DMS 273 (cell line): ENCODE data around the gene CNNM4.
"Not testable (repeated sequence)": the region's sequence is repeated elsewhere in the genome, so short reads cannot be mapped to it uniquely, and the experiment has no call there.

Experiments used
- DNase-seq: peaks from one replicate; lab custom pipeline; 2025; ENCODE audit not compliant: unreplicated experiment; lab: John Stamatoyannopoulos, UW

The CNNM4 gene

DNA sequence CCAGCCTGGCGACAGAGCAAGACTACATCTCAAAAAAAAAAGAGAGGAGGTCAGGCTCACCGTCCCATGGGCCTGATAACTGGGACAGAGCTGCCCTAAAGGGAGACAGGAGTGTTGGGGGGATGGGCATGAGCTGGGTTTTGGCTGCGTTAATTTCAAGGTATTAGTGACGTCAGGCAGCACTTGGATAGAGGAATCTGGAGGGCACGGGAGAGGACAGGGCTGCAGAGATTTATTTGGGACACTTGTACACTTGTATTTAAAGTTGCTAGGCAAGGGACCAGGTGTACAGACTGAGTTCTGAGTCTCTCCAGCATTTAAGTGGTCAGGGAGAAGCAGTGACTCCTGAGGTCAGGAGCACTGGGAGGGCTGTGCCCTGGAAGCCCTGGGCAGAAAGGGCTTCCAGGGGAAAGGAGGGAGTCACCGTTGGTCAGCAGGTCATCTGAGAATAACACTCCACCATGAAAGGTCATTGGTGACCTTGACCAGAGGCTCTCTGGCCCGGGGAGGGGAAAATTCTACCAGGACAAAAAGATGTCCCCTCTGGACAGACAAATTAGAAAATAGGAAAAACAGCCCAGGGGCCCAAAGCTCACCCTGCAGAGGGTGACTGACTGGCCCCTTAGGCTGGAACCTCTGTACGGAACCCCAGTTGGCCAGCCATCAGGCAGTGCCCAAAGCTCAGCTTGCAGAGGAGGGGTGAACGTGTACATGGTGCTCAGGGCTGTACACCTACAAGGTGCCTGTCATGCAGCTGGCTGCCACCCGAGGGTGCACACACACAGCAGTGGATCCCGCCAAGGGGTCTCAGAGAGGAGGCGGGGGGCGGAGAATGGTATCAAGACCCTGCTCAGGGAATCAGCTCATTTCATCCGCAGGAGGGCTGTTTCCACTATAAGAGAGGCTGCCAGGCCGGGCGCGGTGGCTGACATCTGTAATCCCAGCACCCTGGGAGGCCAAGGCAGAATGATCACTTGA lies 32.4 kb downstream of the CNNM4 start:
- DNase-seq = no peak

DNA sequence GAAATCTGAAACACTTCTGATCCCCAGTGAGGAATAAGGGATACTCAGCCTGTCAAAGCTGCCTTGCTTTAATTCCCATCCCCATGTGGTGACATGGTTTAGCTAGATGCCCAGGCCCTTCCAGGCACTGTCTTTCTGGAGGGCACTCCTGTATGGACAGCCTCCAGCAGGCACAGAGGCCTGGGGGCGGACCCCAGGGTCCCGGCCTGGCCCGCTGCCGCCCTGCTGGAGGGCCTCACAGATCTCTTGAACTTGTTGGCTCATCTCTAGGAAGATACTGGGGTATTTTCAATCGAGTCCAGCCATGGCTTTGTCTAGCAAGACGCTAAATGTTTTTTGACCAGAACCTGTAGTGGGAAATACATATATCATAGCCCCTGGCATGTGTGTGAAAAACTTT lies 34.4 kb downstream of the CNNM4 start:
- no peak for DNase-seq

DNA sequence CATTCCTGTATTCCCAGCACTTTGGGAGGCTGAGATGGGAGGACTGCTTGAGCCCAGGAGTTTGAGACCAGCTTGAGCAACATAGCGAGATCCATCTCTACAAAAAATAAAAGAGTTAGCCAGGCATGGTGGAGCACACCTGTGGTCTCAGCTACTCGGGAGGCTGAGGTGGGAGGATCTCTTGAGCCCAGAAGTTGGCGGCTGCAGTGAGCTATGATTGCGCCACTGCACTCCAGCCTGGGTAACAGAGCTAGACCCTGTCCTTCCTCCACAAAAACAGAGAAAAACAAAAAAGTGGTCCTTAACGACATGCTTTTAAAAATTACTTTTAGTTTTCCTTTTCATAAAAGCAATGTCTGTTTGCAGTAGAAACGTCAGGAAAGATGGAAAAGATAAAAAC lies 35.8 kb downstream of the CNNM4 start:
- not testable (repeated sequence) for DNase-seq

DNA sequence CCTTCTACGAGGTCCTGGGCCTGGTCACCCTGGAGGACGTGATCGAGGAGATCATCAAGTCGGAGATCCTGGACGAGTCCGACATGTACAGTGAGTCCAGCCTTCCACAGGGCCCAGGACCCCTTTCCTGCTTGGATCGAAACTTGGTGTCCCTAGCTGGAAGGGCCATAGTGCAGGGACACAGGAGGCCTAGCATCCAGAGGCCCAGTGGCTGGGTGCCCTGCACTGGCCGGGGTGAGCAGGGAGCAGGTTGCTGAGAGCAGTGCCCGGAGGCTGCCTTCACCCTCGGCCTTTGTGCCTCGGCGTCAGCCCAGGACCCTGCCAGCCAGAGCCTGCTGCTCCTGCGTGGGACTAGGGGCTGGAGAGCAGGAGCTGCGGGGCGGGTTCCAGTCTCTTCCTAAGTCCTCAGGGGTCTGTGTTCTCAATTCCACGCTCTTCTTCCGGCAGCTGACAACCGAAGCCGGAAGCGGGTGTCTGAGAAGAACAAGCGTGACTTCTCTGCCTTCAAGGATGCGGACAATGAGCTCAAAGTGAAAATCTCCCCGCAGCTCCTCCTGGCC lies 36.4 kb downstream of the CNNM4 start:
- DNase-seq = no peak

DNA sequence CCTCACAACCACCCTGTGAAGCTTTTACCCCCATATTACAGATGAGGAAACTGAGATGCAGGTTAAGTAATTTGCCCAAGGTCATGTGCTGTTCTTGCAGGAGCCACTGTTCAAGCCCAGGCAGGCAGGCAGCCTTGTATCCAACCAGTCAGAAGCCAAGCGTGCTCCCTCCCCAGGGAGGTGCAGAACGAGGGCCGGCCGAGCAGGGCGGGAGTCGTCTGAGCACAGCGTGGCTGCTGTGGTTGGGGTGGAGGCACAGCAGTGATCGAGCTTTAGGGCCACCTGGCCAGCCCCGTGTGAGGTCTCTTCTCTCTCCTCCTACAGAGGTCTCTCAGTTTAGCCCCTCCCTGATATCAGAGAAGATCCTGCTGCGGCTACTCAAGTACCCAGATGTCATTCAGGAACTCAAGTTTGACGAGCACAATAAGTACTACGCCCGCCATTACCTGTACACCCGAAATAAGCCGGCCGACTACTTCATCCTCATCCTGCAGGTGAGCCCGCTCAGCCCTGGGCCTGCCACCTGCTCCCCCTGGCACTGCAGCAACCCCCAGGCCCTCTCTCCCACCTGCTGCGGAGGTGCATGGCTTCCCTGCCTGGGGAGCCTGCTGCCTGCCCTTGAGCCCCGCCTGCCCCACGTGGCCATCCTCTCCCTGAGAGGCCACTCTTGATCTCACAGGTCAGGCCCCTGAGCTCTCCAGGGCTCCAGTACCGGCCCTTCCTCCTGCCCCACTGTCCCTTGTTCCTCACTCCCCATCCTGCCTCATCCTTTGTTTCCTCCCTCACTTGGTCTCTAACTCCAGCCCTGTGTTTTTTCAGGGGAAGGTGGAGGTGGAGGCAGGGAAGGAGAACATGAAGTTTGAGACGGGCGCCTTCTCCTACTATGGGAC lies 38.3 kb downstream of the CNNM4 start:
- DNase-seq = no peak

DNA sequence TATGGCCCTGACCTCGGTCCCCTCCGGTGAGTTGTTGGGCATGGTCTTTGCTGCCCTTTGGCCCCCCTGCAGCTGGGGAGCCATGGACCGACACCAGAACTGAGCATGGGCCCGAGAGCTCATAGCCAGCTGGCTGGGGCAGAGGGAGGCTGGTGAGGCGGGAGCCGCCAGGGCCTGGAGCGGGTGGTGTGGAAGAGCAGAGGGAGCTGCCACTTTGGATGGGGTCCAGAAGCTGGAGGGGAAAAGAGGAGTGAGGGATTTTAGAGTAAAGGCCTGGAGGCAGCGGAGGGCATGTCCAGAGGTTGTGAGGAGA lies 38.9 kb downstream of the CNNM4 start:
- peak; percentile 49 for DNase-seq

DNA sequence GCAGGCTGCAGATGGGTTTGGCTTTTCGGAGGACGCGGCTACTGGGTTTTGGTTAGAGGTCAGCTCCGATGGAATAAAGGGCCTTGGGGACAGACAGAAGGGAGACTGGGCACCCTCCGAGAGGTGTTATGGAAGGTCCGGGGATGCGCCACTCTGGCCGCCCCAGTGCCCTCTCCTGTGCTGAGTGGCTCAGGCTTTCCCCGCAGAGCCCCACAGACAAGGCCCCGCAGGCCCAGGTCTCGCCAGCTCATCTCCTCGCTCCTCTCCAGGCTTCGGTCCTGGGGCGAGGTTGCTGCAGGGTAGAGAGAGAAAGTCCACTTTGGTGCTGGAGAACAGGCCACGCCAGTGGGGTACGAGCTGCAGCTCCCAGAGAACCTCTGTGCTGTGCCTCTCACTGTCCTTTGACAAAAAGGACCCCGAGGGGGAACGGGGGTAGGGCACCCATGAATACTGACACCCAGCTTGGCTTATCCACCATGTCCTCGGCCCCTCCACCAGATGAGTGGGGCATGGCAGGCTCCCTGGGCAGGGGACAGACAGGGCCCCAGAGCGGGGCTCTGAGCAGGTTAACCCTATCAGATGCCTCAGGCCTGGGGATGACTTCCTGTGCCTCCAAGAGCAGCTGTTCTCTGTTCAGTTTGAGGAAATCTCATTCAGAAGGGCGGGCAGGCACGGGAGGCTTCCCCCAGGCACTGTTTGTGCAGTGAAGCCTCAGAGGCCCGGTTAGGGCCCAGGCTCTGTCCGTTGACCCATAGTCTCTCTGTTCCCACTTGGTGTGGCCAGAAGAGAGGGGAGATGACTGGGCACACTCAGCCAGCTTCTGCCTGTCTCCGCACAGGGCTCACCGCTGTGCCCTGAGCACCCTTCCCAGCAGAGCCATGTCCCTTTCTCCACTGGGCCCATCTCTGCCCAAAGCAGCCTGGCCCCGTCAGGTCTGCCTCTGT lies 39.6 kb downstream of the CNNM4 start:
- DNase-seq = no peak

DNA sequence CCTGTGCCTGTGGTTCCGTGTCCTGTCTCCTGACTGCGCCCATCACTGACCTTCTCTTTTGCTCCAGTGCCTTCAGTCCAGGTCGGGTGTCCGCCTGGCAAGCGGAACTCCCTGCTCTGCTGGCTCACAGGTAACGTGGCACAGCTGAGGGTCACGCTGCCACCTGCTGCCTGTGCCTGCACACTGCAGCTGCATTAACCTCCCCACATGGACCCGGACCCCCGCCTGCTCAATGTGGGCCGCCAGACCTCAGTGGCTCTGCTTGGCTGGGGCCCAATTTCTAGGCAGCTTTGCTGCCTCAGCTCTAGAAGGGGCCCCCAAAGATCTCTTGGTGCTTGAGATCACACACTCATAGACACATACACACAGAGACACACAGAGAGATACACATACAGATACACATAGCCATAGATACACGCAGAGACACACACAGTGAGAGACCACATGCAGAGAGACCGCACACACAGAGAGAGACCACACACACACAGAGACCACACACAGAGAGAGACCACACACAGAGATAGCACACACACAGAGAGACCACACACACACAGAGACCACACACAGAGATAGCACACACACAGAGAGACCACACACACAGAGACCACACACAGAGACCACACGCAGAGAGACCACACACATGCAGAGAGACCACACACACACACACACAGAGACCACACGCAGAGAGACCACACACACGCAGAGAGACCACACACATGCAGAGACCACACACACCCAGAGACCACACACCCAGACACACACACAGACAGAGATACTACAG lies 40.5 kb downstream of the CNNM4 start:
- DNase-seq = peak; percentile 81

DNA sequence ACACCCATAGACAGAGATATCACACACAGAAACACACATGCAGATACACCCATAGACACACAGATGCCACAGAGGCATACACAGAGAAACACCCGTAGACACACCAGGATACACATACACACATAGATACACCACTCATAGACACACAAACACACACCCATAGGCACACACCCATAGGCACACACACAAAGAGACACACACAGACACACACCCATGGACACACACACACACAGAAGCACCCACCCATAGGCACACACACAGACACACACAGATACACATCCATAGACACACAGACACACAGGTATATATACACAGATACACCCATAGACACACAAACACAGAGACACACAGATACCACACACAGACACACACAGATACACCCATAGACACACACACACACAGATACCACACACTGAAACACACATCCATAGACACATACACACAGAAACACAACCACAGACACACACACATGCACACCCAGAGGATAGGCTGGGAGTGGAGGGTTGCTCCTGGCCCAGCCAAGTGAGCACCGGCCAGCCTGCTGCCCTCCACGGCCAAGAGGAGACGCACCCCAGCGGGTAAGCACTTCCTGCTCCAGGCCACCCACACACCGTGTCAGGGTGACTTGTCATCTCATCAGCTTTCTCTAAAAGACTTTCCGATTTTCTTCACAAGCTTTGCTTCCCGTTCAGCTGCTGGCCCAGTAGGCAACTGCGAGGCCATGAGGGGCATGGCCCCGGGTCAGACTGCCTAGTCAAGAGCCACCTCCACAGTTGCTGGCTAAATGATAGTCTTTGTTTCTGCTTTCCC lies 41.3 kb downstream of the CNNM4 start:
- no peak for DNase-seq

DNA sequence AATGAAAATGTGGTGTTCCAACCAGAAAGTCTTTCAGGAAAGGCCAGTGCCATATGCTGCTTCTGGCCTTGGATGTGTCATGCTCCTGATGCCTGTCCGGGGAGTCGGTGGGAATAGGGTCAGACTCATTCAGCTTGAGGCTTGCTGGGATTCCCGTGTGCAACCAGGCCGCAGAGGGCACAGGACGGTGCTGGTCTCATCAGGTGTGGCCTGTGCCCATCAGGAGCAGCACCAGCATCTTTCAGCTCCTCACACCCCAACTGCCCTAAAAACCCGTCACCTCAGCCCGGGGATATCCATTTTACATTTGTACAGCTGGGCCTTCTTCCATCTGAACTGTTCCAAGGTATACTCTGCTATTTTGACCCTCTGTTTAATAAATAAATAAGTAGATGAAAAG lies 42.0 kb downstream of the CNNM4 start:
- no peak for DNase-seq

DNA sequence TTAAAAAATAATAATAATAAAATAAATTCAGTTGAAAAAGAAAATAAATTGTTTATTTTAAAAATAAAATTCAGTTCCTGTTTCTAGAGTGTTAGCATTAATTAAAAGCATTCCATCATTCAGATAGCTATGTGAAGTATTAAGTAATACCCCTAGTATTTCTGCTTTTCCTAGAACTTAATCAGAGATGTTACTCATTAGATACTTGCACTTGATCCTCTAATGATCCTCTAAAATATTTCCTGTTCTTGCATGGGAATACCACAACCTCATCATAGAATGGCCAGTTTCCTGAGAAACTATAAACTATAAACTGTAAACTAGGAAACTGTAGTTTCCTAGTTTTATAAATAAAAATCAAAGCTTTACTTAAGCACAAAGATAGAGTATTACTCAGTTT lies 44.3 kb downstream of the CNNM4 start:
- no peak for DNase-seq

DNA sequence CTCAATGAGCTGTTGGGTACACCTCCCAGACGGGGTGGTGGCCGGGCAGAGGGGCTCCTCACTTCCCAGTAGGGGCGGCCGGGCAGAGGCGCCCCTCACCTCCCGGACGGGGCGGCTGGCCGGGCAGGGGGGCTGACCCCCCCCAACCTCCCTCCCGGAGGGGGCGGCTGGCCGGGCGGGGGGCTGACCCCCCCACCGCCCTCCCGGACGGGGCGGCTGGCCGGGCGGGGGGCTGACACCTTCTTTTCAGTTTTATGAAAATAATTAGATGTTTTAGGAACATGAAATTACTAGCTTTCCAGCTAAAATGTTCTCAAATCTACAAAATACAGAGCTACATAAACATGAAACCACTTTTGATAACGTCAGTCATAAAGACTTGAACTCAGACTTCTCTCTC lies 45.2 kb downstream of the CNNM4 start:
- not testable (repeated sequence) for DNase-seq

DNA sequence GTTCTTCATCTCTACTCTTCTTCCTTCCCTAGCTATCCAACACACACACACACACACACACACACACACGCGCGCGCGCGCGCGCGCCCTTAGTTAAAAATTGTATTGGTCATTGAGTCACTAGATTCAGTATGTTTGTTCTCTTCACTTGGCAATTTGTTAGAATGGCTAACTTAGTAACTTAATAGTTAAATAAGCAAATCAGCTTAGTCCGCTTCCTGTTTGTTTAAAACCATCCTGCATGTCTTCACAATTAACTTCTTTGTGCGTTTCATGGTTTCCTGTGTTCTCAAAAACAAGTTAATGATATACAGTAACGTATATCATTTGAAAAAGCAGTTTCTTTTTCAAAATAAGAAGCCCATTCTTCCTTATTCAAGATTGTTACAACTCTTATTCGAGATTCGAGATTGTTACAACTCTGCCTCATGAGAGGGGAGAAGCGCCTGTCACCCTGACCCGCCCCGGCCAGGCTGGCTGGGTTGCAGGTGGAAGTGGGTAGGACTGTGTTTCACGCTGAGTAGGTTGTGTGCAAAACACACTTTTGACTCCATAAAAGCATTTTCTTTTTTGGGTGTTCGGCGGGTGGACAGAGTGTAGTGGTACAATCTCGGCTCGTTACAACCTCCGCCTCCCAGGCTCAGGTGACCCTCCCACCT lies 45.9 kb downstream of the CNNM4 start:
- DNase-seq = no peak

DNA sequence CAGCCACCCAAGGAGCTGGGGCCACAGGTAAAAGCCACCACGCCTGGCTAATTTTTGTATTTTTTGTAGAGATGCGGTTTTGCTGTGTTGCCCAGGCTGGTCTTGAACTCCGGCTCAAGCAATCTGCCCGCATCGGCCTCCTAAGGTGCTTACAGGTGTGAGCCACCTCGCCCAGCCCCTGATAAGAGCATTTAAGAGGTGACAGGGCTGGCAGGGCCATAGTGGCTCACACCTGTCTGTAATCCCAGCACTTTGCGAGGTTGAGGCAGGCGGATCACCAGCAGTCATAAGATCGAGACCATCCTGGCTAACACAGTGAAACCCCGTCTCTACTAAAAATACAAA lies 46.4 kb downstream of the CNNM4 start:
- no peak for DNase-seq

DNA sequence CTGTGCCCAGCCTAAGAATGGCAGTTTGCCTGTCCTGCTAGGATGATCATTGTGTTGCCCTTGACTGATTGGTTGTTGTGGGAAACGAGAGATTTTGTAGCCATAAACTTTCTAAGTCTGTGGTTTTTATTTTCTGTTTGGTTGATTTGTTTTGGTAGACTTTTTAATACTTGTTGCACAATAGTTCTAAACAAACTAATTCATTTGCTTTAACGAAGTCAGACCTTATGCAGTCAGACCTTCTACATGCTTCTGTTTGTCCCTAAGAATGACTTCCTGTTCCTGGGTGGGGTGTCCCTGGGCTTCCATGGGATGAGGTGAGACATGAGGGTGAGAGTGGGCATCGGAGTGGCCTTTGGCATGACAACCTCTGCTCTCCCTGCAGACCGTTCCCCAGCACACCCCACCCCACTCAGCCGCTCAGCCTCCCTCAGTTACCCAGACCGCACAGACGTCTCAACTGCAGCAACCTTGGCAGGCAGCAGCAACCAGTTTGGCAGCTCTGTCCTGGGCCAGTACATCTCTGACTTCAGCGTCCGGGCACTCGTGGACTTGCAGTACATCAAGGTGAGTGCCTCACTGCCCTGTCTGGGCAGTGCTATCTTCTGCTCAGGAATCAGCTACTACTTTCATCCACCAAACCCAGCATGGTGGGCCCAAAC lies 47.6 kb downstream of the CNNM4 start:
- no peak for DNase-seq

DNA sequence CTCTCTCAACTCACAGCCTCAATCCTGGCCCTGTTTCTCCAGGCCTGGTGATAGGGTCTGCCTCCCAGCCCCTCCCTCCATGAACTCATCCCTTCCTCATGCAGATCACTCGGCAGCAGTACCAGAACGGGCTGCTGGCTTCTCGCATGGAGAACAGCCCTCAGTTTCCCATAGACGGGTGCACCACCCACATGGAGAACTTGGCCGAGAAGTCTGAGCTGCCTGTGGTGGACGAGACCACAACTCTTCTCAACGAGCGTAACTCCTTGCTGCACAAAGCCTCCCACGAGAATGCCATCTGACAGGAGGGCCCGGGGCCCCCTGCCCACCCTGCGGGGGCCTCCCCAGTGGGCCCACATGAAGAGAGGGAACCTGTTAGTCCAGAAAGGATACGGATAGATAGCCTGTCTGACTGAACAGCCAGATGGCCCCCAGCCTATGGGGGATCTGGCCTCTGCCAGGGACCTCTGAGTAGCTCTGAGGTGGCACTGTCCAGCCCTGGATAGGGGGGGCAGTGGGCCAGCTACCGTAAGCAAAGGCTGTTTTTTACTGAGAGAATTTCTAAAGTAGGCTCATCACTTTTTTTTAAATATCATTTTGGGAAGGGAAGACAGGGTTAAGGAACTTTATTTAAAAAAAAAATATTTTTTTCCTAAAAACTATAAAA lies 48.6 kb downstream of the CNNM4 start:
- DNase-seq = no peak

DNA sequence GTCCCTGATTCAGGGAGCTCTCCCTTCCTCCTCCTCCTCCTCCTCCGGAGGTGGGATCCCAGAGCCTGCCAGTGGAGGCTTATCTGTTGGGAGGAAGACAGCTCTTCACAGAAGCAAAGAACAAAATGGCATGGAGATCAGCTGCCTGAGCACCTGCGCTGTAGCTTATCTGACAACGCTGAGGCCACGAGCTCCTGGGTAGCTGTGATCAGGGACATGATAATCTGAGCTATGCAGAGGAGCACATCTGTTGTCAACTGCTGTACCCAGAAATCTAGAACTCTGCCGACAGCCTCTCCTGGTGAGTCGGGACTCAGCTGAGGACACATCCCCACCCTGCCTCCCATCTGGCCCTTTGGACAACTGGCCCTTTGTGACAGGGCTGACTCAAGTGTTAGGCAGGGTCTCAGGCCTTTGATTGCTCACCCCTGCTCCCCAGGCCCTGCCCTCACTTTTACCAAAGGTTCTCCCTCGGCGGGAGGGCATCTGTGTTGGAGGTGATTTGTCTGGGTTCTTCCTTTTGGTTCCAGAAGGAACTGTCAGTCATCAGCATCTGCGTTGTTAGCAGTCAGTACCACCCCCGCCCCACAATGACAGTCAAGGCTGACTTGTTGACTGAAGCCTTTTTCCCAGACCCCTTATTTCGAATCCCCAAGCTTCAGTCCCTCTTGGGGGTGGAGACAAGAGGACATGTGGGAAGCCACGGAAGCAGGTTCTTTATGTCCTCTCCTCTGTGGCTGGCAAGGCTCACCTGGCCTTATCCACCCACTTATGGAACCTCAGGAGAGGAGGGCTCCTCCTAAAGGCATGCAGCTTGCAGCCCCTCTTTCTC lies 49.5 kb downstream of the CNNM4 start:
- no peak for DNase-seq
